A549 (cell line): ENCODE results near the gene USH1G. TPM values are rescaled to one million over a fixed set of nuclear protein-coding genes. Genes with fewer than 3 reads are reported as not detected.

Experiments
- ATAC-seq, 2 experiments: fragments of 200-7000 bp in 1 of 2; fragments of >200 bp in 1 of 2; cut with Nextera tagmentation in 1 of 2; cut with Tn5 transposase in 1 of 2; 3 replicates each; pipeline versions ENCODE4 v1.8.0 to v1.9.1; 2018 to 2020; ENCODE audit warnings: mild to moderate bottlenecking in 1 of 2, moderate library complexity in 1 of 2
- CTCF ChIA-PET: fragments of 300-600 bp; sonication (Branson Sonifier 250); formaldehyde crosslinking; extraction: SDS; loops from one replicate; lab custom pipeline; 2021; ENCODE audit warnings: antibody characterized with exemption, inconsistent platforms; lab: Yijun Ruan, JAX
- POLR2A ChIA-PET: fragments of 350-600 bp; formaldehyde crosslinking; extraction: SDS; loops from one replicate; lab custom pipeline; 2021; ENCODE audit warnings: antibody characterized with exemption, inconsistent platforms; lab: Yijun Ruan, JAX
- DNase-seq, 2 experiments: peaks; one replicate each; pipeline versions ENCODE4 v3.0.0 to v3.0.0-alpha.2; 2011 to 2016; ENCODE audit warnings: low read depth in 1 of 2, low spot score in 1 of 2
- FAIRE-seq: peaks from 2 replicates; lab custom pipeline; 2011; peaks lifted over from hg19 to GRCh38; lab: Jason Lieb, UNC
- H3K27ac ChIP-seq, 2 experiments: fragments of >200 bp; sonication (Bioruptor Twin); formaldehyde crosslinking; 3 replicates each; pipeline ENCODE4 v1.5.1; 2016 to 2017
- H3K4me1 ChIP-seq: fragments of >200 bp; sonication (Bioruptor Twin); formaldehyde crosslinking; 3 replicates; pipeline ENCODE4 v1.6.1; 2016
- H3K4me2 ChIP-seq: fragments of >200 bp; sonication (Bioruptor Twin); formaldehyde crosslinking; 3 replicates; pipeline ENCODE4 v1.6.1; 2016
- H3K4me3 ChIP-seq: fragments of >200 bp; sonication (Bioruptor Twin); formaldehyde crosslinking; 3 replicates; pipeline ENCODE4 v1.5.1; 2016
- H3K9me3 ChIP-seq: fragments of >200 bp; sonication (Bioruptor Twin); formaldehyde crosslinking; 3 replicates; pipeline ENCODE4 v1.6.1; 2016
- BHLHE40 ChIP-seq: IDR thresholded peaks from 2 replicates; pipeline ENCODE4 v1.6.1; 2012; ENCODE audit warnings: low read depth, low read length, inconsistent platforms
- CBX2 ChIP-seq: fragments of 200-600 bp; sonication (generic); IDR thresholded peaks from 2 replicates; pipeline ENCODE4 v1.6.1; 2016; ENCODE audit warnings: low read depth, mild to moderate bottlenecking, borderline replicate concordance
- CBX8 ChIP-seq: fragments of 200-600 bp; sonication (generic); IDR thresholded peaks from 2 replicates; pipeline ENCODE4 v1.6.1; 2016
- CHD2 ChIP-seq: fragments of 150-350 bp; IDR thresholded peaks from 2 replicates; pipeline ENCODE4 v1.6.1; 2014; ENCODE audit warnings: low read length; ENCODE audit not compliant: partially characterized antibody
- CTCF ChIP-seq: fragments of >200 bp; sonication (Bioruptor Twin); formaldehyde crosslinking; IDR thresholded peaks from 3 replicates; pipeline ENCODE4 v1.5.1; 2016
- EHF ChIP-seq: fragments of 250-450 bp; sonication (Bioruptor Pico); IDR thresholded peaks from 2 replicates; pipeline ENCODE4 v1.5.0; 2020; ENCODE audit warnings: mild to moderate bottlenecking
- EP300 ChIP-seq, 2 experiments: fragments of >200 bp; sonication (Bioruptor Twin); formaldehyde crosslinking; IDR thresholded peaks; 2 replicates in 1 of 2; 3 replicates in 1 of 2; pipeline ENCODE4 v1.6.1; 2016 to 2017
- ESRRA ChIP-seq: fragments of 150-350 bp; IDR thresholded peaks from 2 replicates; pipeline ENCODE4 v1.6.1; 2014; ENCODE audit warnings: mild to moderate bottlenecking, low read length, borderline replicate concordance
- FOSL2 ChIP-seq, 2 experiments: fragments of 450-650 bp in 1 of 2; fragments of >200 bp in 1 of 2; sonication (Bioruptor Twin) in 1 of 2; formaldehyde crosslinking; IDR thresholded peaks; 2 replicates each; pipeline versions ENCODE4 v1.5.0 to v1.6.1; 2016 to 2020; ENCODE audit warnings: mild to moderate bottlenecking in 1 of 2, moderate library complexity in 1 of 2
- FOXS1 ChIP-seq: fragments of 250-450 bp; sonication (Bioruptor Pico); IDR thresholded peaks from 2 replicates; pipeline ENCODE4 v1.5.0; 2020; ENCODE audit warnings: mild to moderate bottlenecking, moderate library complexity
- HOXB13 ChIP-seq: fragments of 250-450 bp; sonication (Bioruptor Pico); IDR thresholded peaks from 2 replicates; pipeline ENCODE4 v1.5.0; 2020; ENCODE audit warnings: low read depth, mild to moderate bottlenecking, moderate library complexity
- MAFK ChIP-seq: fragments of 450-650 bp; IDR thresholded peaks from 2 replicates; pipeline ENCODE4 v1.6.1; 2014; ENCODE audit not compliant: partially characterized antibody
- NFE2L2 ChIP-seq: fragments of 150-350 bp; conservative IDR thresholded peaks from 2 replicates; pipeline ENCODE4 v1.6.1; 2014; ENCODE audit warnings: low read length
- PHF8 ChIP-seq: fragments of 200-600 bp; sonication (generic); IDR thresholded peaks from 2 replicates; pipeline ENCODE4 v1.6.1; 2016; ENCODE audit warnings: low read depth, mild to moderate bottlenecking, antibody characterized with exemption, moderate library complexity, borderline replicate concordance
- POLR2A ChIP-seq: IDR thresholded peaks from 2 replicates; pipeline ENCODE4 v1.6.1; 2012; ENCODE audit warnings: mild to moderate bottlenecking, low read length
- POLR2AphosphoS2 ChIP-seq: conservative IDR thresholded peaks from 2 replicates; pipeline ENCODE4 v1.6.1; 2012; ENCODE audit warnings: low read length, improper control_type of control experiment, inconsistent platforms
- RCOR1 ChIP-seq: fragments of 150-350 bp; IDR thresholded peaks from 2 replicates; pipeline ENCODE4 v1.6.1; 2014; ENCODE audit warnings: antibody characterized with exemption, low read length, low read depth
- RFX5 ChIP-seq: fragments of 450-650 bp; IDR thresholded peaks from 2 replicates; pipeline ENCODE4 v1.7.1; 2014; ENCODE audit warnings: antibody characterized with exemption, mild to moderate bottlenecking, moderate library complexity
- SREBF2 ChIP-seq: fragments of 450-650 bp; IDR thresholded peaks from 2 replicates; pipeline ENCODE4 v1.6.1; 2014; ENCODE audit warnings: mild to moderate bottlenecking, moderate library complexity
- ZFP36 ChIP-seq: fragments of 450-650 bp; IDR thresholded peaks from 2 replicates; pipeline ENCODE4 v1.6.1; 2014; ENCODE audit warnings: borderline replicate concordance; ENCODE audit not compliant: partially characterized antibody
- ZNF302 ChIP-seq: fragments of 250-450 bp; sonication (Bioruptor Pico); IDR thresholded peaks from 2 replicates; pipeline ENCODE4 v1.9.0; 2021; ENCODE audit warnings: inconsistent platforms, mild to moderate bottlenecking, moderate library complexity
- WGBS: methylation state at CpG from one replicate; pipeline ENCODE4 v1.1.6; 2017; ENCODE audit errors: missing lambda C conversion rate; 5-methylcytosine and 5-hydroxymethylcytosine counted together
- polyA plus RNA-seq, 4 experiments: library from polyadenylated mRNA; depleted of rRNA in 3 of 4; stranded (reverse); fragments of >200 nt; fragmentation: RNase III in 1 of 4; extraction: RNeasy Plus Mini Kit Qiagen cat#74134 plus additional on column Dnase treatment in 1 of 4; gene quantifications; 2 replicates in 3 of 4; 3 replicates in 1 of 4; pipeline ENCODE4 v1.2.3, GENCODE V29; 2011 to 2017
- TF ChIP-seq, protein P1 (sequence below): fragments of 450-650 bp; IDR thresholded peaks from 2 replicates; pipeline ENCODE4 v1.6.1; 2014; ENCODE audit warnings: antibody characterized with exemption
- TF ChIP-seq, protein P2 (sequence below): IDR thresholded peaks from 2 replicates; pipeline ENCODE4 v1.6.1; 2012

USH1G gene
- polyA plus RNA-seq, 2 of the 4 experiments (the other 2 are of a cell fraction), result 0.09 to 0.12 TPM

DNA sequence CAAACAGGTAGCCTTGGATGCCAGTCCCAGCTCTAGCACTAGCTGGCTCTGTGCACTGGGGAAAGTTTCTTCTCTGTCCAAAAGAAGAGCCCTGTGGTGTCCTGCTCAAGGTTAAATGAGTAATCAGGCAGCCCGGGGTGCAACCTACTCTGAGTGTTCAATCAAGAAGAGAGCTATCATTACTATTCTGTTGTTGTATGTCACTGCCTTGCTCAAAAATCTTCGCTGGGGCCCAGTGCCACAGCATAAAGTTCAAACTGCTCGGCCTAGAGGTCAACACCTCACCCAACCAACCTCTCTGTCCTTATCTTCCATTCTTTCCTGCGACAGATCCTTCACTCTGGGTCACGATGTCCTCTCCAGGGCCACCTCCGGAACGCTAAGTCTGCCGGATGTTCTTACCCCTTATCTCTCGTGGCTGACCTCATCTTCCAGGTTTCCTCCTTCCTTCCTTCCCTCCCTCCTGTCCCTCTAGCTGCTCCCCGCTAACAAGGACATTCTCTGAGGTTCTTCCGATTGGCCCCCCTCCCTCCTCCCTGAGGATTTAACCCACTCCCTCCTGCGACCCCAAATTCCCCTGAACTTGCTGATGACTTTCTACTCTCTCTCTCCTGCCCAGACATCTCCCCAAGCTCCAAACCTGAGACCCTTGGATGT lies 54.7 kb downstream of the USH1G start:
- FAIRE-seq (no peak), DNase-seq (no peak), ATAC-seq (no peak)
- Histone ChIP-seq H3K4me3 (no peak overlapping the region), H3K27ac (no peak overlapping the region), H3K4me1 (peaks cover 20% of the 10 kb centered on the region), H3K9me3 (peaks cover 5% of the 10 kb centered on the region; the same call in 2 of the 3 replicates), H3K4me2 (no peak overlapping the region)
- TF ChIP-seq POLR2A (no peak), ESRRA (no peak), POLR2AphosphoS2 (no peak), CTCF (no peak), CBX8 (no peak), CHD2 (no peak), MAFK (no peak), ZNF302 (CRISPR knock-in tag) (no peak), CBX2 (no peak), HOXB13 (CRISPR knock-in tag) (no peak), RFX5 (no peak), RCOR1 (no peak), FOXS1 (no peak), SREBF2 (no peak), EHF (CRISPR knock-in tag) (no peak), ZFP36 (no peak)
- TF ChIP-seq, protein P1, sequence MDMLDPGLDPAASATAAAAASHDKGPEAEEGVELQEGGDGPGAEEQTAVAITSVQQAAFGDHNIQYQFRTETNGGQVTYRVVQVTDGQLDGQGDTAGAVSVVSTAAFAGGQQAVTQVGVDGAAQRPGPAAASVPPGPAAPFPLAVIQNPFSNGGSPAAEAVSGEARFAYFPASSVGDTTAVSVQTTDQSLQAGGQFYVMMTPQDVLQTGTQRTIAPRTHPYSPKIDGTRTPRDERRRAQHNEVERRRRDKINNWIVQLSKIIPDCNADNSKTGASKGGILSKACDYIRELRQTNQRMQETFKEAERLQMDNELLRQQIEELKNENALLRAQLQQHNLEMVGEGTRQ, result no peak
- TF ChIP-seq, protein P2, sequence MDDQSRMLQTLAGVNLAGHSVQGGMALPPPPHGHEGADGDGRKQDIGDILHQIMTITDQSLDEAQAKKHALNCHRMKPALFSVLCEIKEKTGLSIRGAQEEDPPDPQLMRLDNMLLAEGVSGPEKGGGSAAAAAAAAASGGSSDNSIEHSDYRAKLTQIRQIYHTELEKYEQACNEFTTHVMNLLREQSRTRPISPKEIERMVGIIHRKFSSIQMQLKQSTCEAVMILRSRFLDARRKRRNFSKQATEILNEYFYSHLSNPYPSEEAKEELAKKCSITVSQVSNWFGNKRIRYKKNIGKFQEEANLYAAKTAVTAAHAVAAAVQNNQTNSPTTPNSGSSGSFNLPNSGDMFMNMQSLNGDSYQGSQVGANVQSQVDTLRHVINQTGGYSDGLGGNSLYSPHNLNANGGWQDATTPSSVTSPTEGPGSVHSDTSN, result no peak
- ChIA-PET POLR2A (interaction anchor here (1.2 kb wide), 1 partner anchor 25 kb away, joined by 3 read pairs; no protein-coding TSS in a partner anchor), CTCF (interaction anchor here (8.3 to 42.4 kb wide), 4 partner anchors 1 to 122 kb away, joined by 75 to 1302 read pairs (median 851); partner anchors contain the start of genes FDXR, GRIN2C and NAT9)
- 89% methylated on average over 12 of the region's 12 CpGs for WGBS

DNA sequence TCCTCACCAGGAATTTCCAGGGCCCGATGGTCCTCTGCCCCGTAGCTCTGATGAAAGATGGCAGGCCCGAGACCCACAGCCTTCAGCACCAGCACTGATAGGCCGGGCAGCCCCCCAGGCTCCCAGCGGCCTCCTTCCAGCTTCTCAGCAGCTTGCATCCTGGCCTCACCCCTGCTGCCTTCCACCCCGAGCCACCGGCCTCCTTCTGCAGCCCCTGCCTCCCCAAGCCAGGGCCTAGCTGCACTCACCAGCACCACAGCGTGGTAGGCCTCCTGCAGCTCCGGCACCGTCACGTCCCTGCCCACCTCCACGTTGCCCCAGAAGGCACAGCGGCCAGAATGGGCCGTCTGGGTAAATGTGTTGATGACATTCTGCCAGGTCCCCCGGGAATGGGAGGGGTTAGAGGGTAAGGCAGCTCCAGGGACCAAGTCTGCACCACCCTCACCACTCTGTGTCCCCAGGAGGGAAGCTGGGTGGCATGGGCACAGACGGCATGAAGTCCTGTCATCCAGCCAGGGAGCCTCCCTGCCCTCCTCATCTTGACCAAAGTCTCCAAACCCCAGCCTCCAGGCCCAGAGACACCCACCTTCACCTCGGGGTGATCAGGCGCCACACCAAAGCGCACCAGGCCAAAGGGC lies 56.7 kb downstream of the USH1G start:
- peaks cover 32% of the 10 kb centered on the region for H3K4me1 ChIP-seq
- peaks cover 5% of the 10 kb centered on the region; the same call in 2 of the 3 replicates for H3K9me3 ChIP-seq
- no peak overlapping the region for H3K27ac ChIP-seq
- POLR2A ChIA-PET, result interaction anchor here (0.5 kb wide), 1 partner anchor 28 kb away, joined by 7 read pairs; no protein-coding TSS in a partner anchor
- FAIRE-seq (no peak), DNase-seq (no peak), ATAC-seq (no peak)
- CTCF ChIA-PET, result interaction anchor here (0.6 to 42.4 kb wide), 18 partner anchors 4 to 300 kb away, joined by 3 to 1302 read pairs (median 8); partner anchors contain the start of genes FDXR, GRIN2C, MRPL58 and NAT9
- 78% methylated on average over 19 of the region's 19 CpGs for WGBS
- no peak overlapping the region for H3K4me2 ChIP-seq
- no peak overlapping the region for H3K4me3 ChIP-seq
- TF ChIP-seq NFE2L2 (no peak), EP300 (IDR thresholded peaks at IDR 0.05) (no peak), PHF8 (no peak), ESRRA (no peak), FOSL2 (IDR thresholded peaks at IDR 0.05) (no peak), FOSL2 (CRISPR knock-in tag; IDR thresholded peaks at IDR 0.05) (no peak), BHLHE40 (no peak)

Other genes starting within 250 kb of the USH1G start
- not detected in 2 replicates for gene CD300LF, start 210.3 kb downstream of the USH1G start, polyA plus RNA-seq (2011; rRNA removed)
- not detected in 3 replicates for gene CD300LF, start 210.3 kb downstream of the USH1G start, polyA plus RNA-seq (2017; fragmentation: RNase III; extraction: RNeasy Plus Mini Kit Qiagen cat#74134 plus additional on column Dnase treatment)
- 15.8 and 18.7 TPM in 2 replicates for gene RAB37, start 186.0 kb downstream of the USH1G start, polyA plus RNA-seq (2011; rRNA removed)
- 1.1 to 2.8 TPM (median 2.4 TPM) in 3 replicates for gene RAB37, start 186.0 kb downstream of the USH1G start, polyA plus RNA-seq (2017; fragmentation: RNase III; extraction: RNeasy Plus Mini Kit Qiagen cat#74134 plus additional on column Dnase treatment)
- gene NHERF1, start 174.6 kb downstream of the USH1G start, polyA plus RNA-seq (2011; rRNA removed), result 50.2 and 51.5 TPM in 2 replicates
- gene NHERF1, start 174.6 kb downstream of the USH1G start, polyA plus RNA-seq (2017; fragmentation: RNase III; extraction: RNeasy Plus Mini Kit Qiagen cat#74134 plus additional on column Dnase treatment), result 34.2 to 41.5 TPM (median 40.8 TPM) in 3 replicates
- 42.9 and 43.4 TPM in 2 replicates for gene NAT9, start 146.9 kb downstream of the USH1G start, polyA plus RNA-seq (2011; rRNA removed)
- 63.7 to 74.3 TPM (median 71.4 TPM) in 3 replicates for gene NAT9, start 146.9 kb downstream of the USH1G start, polyA plus RNA-seq (2017; fragmentation: RNase III; extraction: RNeasy Plus Mini Kit Qiagen cat#74134 plus additional on column Dnase treatment)
- gene GRIN2C, start 63.4 kb downstream of the USH1G start, polyA plus RNA-seq (2011; rRNA removed), result 0.15 and 0.17 TPM in 2 replicates
- gene GRIN2C, start 63.4 kb downstream of the USH1G start, polyA plus RNA-seq (2017; fragmentation: RNase III; extraction: RNeasy Plus Mini Kit Qiagen cat#74134 plus additional on column Dnase treatment), result 0.28 to 0.77 TPM (median 0.40 TPM) in 3 replicates
- 32.5 and 33.0 TPM in 2 replicates for gene FDXR, start 50.3 kb downstream of the USH1G start, polyA plus RNA-seq (2011; rRNA removed)
- 43.3 to 51.8 TPM (median 44.5 TPM) in 3 replicates for gene FDXR, start 50.3 kb downstream of the USH1G start, polyA plus RNA-seq (2017; fragmentation: RNase III; extraction: RNeasy Plus Mini Kit Qiagen cat#74134 plus additional on column Dnase treatment)
- gene FADS6, start 29.6 kb downstream of the USH1G start, polyA plus RNA-seq (2011; rRNA removed), result not detected in 2 replicates
- 0.04 TPM in 1 of 3 replicates, not detected in the others for gene FADS6, start 29.6 kb downstream of the USH1G start, polyA plus RNA-seq (2017; fragmentation: RNase III; extraction: RNeasy Plus Mini Kit Qiagen cat#74134 plus additional on column Dnase treatment)
- 0.06 and 0.11 TPM in 2 replicates for gene OTOP2, start 1.0 kb upstream of the USH1G start, polyA plus RNA-seq (2011; rRNA removed)
- 0.08 TPM in 1 of 3 replicates, not detected in the others for gene OTOP2, start 1.0 kb upstream of the USH1G start, polyA plus RNA-seq (2017; fragmentation: RNase III; extraction: RNeasy Plus Mini Kit Qiagen cat#74134 plus additional on column Dnase treatment)
- not detected in 2 replicates for gene OTOP3, start 12.6 kb upstream of the USH1G start, polyA plus RNA-seq (2011; rRNA removed)
- gene OTOP3, start 12.6 kb upstream of the USH1G start, polyA plus RNA-seq (2017; fragmentation: RNase III; extraction: RNeasy Plus Mini Kit Qiagen cat#74134 plus additional on column Dnase treatment), result not detected in 3 replicates
- gene HID1, start 49.5 kb upstream of the USH1G start, polyA plus RNA-seq (2011; rRNA removed), result 11.7 and 15.2 TPM in 2 replicates
- 3.7 to 6.2 TPM (median 5.2 TPM) in 3 replicates for gene HID1, start 49.5 kb upstream of the USH1G start, polyA plus RNA-seq (2017; fragmentation: RNase III; extraction: RNeasy Plus Mini Kit Qiagen cat#74134 plus additional on column Dnase treatment)
- 18.0 and 18.5 TPM in 2 replicates for gene CDR2L, start 64.4 kb upstream of the USH1G start, polyA plus RNA-seq (2011; rRNA removed)
- gene CDR2L, start 64.4 kb upstream of the USH1G start, polyA plus RNA-seq (2017; fragmentation: RNase III; extraction: RNeasy Plus Mini Kit Qiagen cat#74134 plus additional on column Dnase treatment), result 26.9 to 34.0 TPM (median 30.0 TPM) in 3 replicates
- 86.4 and 127 TPM in 2 replicates for gene MRPL58, start 89.4 kb upstream of the USH1G start, polyA plus RNA-seq (2011; rRNA removed)
- gene MRPL58, start 89.4 kb upstream of the USH1G start, polyA plus RNA-seq (2017; fragmentation: RNase III; extraction: RNeasy Plus Mini Kit Qiagen cat#74134 plus additional on column Dnase treatment), result 89.4 to 105 TPM (median 95.3 TPM) in 3 replicates
- gene ATP5PD, start 123.7 kb upstream of the USH1G start, polyA plus RNA-seq (2011; rRNA removed), result 314 and 333 TPM in 2 replicates
- gene ATP5PD, start 123.7 kb upstream of the USH1G start, polyA plus RNA-seq (2017; fragmentation: RNase III; extraction: RNeasy Plus Mini Kit Qiagen cat#74134 plus additional on column Dnase treatment), result 429 to 463 TPM (median 440 TPM) in 3 replicates
- gene KCTD2, start 124.0 kb upstream of the USH1G start, polyA plus RNA-seq (2011; rRNA removed), result 31.3 and 34.1 TPM in 2 replicates
- 16.3 to 18.8 TPM (median 18.6 TPM) in 3 replicates for gene KCTD2, start 124.0 kb upstream of the USH1G start, polyA plus RNA-seq (2017; fragmentation: RNase III; extraction: RNeasy Plus Mini Kit Qiagen cat#74134 plus additional on column Dnase treatment)
- gene SLC16A5, start 164.7 kb upstream of the USH1G start, polyA plus RNA-seq (2011; rRNA removed), result 19.0 and 20.1 TPM in 2 replicates
- gene SLC16A5, start 164.7 kb upstream of the USH1G start, polyA plus RNA-seq (2017; fragmentation: RNase III; extraction: RNeasy Plus Mini Kit Qiagen cat#74134 plus additional on column Dnase treatment), result 19.5 to 27.6 TPM (median 27.2 TPM) in 3 replicates
- 8.5 and 9.5 TPM in 2 replicates for gene ARMC7, start 186.7 kb upstream of the USH1G start, polyA plus RNA-seq (2011; rRNA removed)
- 11.3 to 13.1 TPM (median 12.6 TPM) in 3 replicates for gene ARMC7, start 186.7 kb upstream of the USH1G start, polyA plus RNA-seq (2017; fragmentation: RNase III; extraction: RNeasy Plus Mini Kit Qiagen cat#74134 plus additional on column Dnase treatment)
- 54.5 and 73.7 TPM in 2 replicates for gene NT5C, start 208.5 kb upstream of the USH1G start, polyA plus RNA-seq (2011; rRNA removed)
- 83.8 to 92.2 TPM (median 91.4 TPM) in 3 replicates for gene NT5C, start 208.5 kb upstream of the USH1G start, polyA plus RNA-seq (2017; fragmentation: RNase III; extraction: RNeasy Plus Mini Kit Qiagen cat#74134 plus additional on column Dnase treatment)
- gene JPT1, start 231.3 kb upstream of the USH1G start, polyA plus RNA-seq (2011; rRNA removed), result 141 and 196 TPM in 2 replicates
- gene JPT1, start 231.3 kb upstream of the USH1G start, polyA plus RNA-seq (2017; fragmentation: RNase III; extraction: RNeasy Plus Mini Kit Qiagen cat#74134 plus additional on column Dnase treatment), result 623 to 739 TPM (median 629 TPM) in 3 replicates